Upper lobe of right lung (tissue), 1 donor: ENCODE measurements around the gene RCSD1. TPM values are rescaled to one million over a fixed set of nuclear protein-coding genes. Genes with fewer than 3 reads are reported as not detected.

Source experiments
- ATAC-seq: fragments of 200-7000 bp; cut with Tn5 transposase; one replicate; pipeline ENCODE4 v1.9.1; 2020; ENCODE audit warnings: mild to moderate bottlenecking, moderate library complexity
- DNase-seq: peaks from one replicate; pipeline ENCODE4 v3.0.0-alpha.2; 2020
- H3K27ac ChIP-seq: fragments of 200-600 bp; one replicate; pipeline ENCODE4 v1.8.0; 2022
- H3K27me3 ChIP-seq: fragments of 200-600 bp; one replicate; pipeline ENCODE4 v1.8.0; 2022; ENCODE audit warnings: mild to moderate bottlenecking
- H3K36me3 ChIP-seq: fragments of 200-600 bp; one replicate; pipeline ENCODE4 v1.8.0; 2022
- H3K4me1 ChIP-seq: fragments of 200-600 bp; one replicate; pipeline ENCODE4 v1.8.0; 2022
- H3K4me3 ChIP-seq: fragments of 200-600 bp; one replicate; pipeline ENCODE4 v1.8.0; 2022; ENCODE audit warnings: mild to moderate bottlenecking
- H3K9me3 ChIP-seq: fragments of 200-600 bp; one replicate; pipeline ENCODE4 v1.8.0; 2022
- intact Hi-C: fragments of 100-400 bp; cut with DNase I; formaldehyde crosslinking; loops from one replicate; pipeline ENCODE4 v1.11.0; 2022
- total RNA-seq: library from RNA; stranded (reverse); fragmentation: NEBNext Ultra II Directional; extraction: Animal tissue kit (Norgen Biotek cat#: 25700); gene quantifications from one replicate; pipeline ENCODE4 v1.2.1, GENCODE V29; 2021
- TF ChIP-seq, protein P1 (sequence below): fragments of 200-600 bp; IDR thresholded peaks from one replicate; pipeline ENCODE4 v1.8.0; 2022; ENCODE audit warnings: antibody characterized with exemption
- donor health status: DM: no; HTN: yes; CAD: no; lungs with severe emphysema.

The RCSD1 gene
- total RNA-seq, 1 donor from 2014 or later, result 14.8 TPM

DNA sequence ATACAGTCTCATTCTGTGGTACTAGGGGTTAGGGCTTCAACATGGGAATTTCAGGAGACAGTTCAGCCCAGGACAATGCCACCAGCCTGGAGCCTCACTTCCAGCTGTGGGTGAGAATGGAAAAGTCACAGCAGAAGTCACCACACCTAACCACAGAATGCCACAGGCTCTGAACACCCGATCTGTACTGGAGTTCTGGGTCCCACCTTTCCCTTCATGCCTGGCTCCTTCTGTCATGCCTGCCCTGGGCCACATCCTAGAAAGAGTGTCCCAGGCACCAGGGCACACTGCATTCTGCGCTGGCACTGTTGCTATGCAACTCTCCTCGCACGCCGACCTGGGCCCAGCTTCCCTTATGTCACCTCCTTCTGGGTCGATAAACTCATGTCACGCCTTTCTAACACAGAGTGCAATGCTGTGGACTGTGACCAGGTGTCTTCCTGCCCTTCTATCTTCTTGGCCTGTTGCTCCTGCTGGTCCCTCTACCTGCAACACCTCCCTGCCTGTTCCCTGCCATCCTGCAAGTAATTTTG is 21.2 kb downstream of the RCSD1 start:
- no peaks in the 10 kb centered on the region for H3K36me3 ChIP-seq
- ATAC-seq (no peak), DNase-seq (no peak)
- H3K27me3 ChIP-seq, result no peaks in the 10 kb centered on the region
- no peak overlapping the region for H3K4me3 ChIP-seq
- no peak overlapping the region for H3K27ac ChIP-seq
- intact Hi-C loops, result no loop called here
- peaks cover 36% of the 10 kb centered on the region for H3K4me1 ChIP-seq
- H3K9me3 ChIP-seq, result no peaks in the 10 kb centered on the region
- TF ChIP-seq, protein P1, sequence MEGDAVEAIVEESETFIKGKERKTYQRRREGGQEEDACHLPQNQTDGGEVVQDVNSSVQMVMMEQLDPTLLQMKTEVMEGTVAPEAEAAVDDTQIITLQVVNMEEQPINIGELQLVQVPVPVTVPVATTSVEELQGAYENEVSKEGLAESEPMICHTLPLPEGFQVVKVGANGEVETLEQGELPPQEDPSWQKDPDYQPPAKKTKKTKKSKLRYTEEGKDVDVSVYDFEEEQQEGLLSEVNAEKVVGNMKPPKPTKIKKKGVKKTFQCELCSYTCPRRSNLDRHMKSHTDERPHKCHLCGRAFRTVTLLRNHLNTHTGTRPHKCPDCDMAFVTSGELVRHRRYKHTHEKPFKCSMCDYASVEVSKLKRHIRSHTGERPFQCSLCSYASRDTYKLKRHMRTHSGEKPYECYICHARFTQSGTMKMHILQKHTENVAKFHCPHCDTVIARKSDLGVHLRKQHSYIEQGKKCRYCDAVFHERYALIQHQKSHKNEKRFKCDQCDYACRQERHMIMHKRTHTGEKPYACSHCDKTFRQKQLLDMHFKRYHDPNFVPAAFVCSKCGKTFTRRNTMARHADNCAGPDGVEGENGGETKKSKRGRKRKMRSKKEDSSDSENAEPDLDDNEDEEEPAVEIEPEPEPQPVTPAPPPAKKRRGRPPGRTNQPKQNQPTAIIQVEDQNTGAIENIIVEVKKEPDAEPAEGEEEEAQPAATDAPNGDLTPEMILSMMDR, result no peak

DNA sequence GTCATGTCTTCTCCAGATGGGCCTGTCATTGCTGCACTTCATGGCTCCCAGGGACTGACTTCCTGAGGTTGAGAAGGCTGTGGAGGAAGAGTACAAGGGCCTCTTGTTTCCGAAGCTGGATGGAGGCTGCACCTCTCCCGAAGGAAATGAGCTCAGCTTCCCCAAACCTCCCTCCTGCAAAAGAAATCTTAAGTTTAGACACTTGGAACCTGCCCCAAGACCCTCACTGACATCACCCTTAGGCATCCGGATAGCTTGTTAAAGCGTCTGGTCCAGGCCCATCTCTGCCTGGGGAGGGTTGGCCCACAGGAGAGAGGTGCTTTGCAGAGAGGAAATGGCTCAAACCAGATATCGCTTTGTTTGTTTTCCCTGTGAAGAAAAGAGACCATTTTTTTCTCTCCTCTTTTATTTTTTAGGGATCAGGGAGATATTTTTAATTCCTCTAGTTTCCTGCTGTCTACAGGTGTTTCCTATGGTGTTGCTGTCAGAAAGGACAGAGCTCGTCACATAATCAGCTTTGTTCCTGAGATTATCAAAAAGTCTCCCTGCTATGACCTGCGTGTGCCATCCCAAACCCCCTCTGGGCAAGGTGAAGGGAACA is 25.0 kb downstream of the RCSD1 start:
- Histone ChIP-seq H3K9me3 (no peaks in the 10 kb centered on the region), H3K27me3 (no peaks in the 10 kb centered on the region), H3K27ac (no peak overlapping the region), H3K4me3 (no peak overlapping the region), H3K4me1 (peaks cover 26% of the 10 kb centered on the region), H3K36me3 (no peaks in the 10 kb centered on the region)
- TF ChIP-seq, protein P1, result no peak
- intact Hi-C loops, result no loop called here
- DNase-seq (no peak), ATAC-seq (peak; percentile 18)

DNA sequence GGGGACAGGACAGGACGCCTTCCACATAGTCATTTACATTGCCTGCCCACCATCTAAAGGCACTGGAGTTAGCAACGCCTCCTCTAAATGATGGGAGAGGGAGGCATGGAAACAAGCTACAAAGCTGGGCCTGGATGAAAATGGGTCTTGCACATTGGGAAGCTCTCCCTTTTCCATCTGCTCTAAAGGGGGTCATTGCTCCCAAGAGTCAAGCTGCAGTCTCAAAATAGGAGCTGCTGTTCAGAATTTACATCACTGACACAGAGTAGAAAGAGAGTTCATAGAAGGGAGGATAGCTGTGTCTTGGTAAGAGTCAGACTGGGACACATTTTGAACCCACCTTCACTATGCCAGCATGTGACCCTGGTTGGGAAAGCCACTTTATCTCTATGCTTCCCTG is 26.6 kb downstream of the RCSD1 start:
- no peak for DNase-seq
- TF ChIP-seq, protein P1, result no peak
- no peaks in the 10 kb centered on the region for H3K9me3 ChIP-seq
- peaks cover 30% of the 10 kb centered on the region for H3K4me1 ChIP-seq
- intact Hi-C loops, result no loop called here
- no peak overlapping the region for H3K4me3 ChIP-seq
- no peaks in the 10 kb centered on the region for H3K36me3 ChIP-seq
- H3K27me3 ChIP-seq, result no peaks in the 10 kb centered on the region
- no peak for ATAC-seq
- no peak overlapping the region for H3K27ac ChIP-seq

DNA sequence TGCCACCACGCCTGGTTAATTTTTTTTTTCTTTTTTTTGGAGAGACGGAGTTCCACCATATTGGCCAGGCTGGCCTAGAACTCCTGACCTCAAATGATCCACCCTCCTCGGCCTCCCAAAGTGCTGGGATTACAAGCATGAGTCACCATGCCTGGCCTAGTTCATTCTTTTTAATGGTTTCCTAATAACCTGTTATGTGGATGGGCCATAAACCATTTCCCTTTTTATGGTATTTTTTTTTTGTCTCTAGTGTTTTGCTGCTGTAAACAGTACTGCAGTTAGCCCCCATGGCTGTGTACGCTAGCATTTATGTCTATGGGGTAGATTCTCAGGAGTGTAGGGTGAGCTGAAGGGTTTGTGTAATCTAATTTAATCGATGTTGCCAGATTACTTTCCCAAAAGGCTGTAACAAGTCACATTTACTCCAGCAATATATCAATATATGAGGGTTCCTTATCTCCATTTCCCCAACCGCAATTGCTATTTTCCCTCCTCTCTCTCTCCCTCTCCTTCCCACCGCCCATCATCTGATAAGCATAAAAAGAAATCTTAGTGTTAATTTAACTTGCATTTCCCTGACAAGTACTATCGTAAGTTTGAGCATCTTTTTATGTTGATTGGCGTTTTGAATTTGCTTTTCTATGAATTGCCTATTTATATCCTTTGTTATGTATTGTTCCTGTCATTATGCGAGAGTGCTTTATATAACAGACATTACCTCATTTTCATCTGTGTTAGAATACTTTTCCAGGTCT is 28.7 kb downstream of the RCSD1 start:
- Histone ChIP-seq H3K27me3 (no peaks in the 10 kb centered on the region), H3K9me3 (no peaks in the 10 kb centered on the region), H3K4me1 (peaks cover 47% of the 10 kb centered on the region), H3K36me3 (no peaks in the 10 kb centered on the region), H3K27ac (no peak overlapping the region), H3K4me3 (no peak overlapping the region)
- ATAC-seq (no peak), DNase-seq (no peak)
- intact Hi-C loops, result no loop called here
- TF ChIP-seq, protein P1, result no peak

DNA sequence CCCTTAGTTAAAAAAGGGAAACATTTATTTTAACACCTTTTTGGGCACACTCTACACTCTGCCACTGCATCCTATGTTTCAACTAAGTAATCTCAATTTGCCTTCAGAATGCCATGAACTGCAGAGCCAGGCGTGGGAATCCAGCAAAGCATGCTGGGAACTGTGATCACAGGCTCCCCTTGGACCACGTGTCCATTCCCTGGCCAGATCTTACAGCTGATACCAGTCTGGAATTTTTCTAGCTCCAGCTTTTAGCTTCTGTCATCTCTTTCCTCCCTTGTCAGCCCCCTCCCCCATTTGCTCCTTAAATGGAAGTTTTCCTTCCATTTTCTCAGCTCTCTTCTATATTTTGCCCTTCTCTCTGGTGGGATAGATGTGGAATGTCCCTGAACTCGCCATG is 29.4 kb downstream of the RCSD1 start:
- no peak for DNase-seq
- peaks cover 52% of the 10 kb centered on the region for H3K4me1 ChIP-seq
- no peak overlapping the region for H3K4me3 ChIP-seq
- H3K27ac ChIP-seq, result no peak overlapping the region
- no peak for ATAC-seq
- no peaks in the 10 kb centered on the region for H3K9me3 ChIP-seq
- H3K27me3 ChIP-seq, result no peaks in the 10 kb centered on the region
- intact Hi-C loops, result no loop called here
- TF ChIP-seq, protein P1, result no peak
- H3K36me3 ChIP-seq, result no peaks in the 10 kb centered on the region
